K562 (cell line): Measurements from ENCODE around the gene NAIF1. TPM values are rescaled to one million over a fixed set of nuclear protein-coding genes. Genes with fewer than 3 reads are reported as not detected.

Experiments
- ARID3B ChIP-seq: fragments of 250-450 bp; sonication (Bioruptor Pico); IDR thresholded peaks from 2 replicates; pipeline ENCODE4 v1.4.0; 2020; ENCODE audit warnings: borderline replicate concordance
- CHD2 ChIP-seq: IDR thresholded peaks from 2 replicates; pipeline ENCODE4 v1.6.1; 2011; ENCODE audit warnings: low read depth, low read length
- FIP1L1 ChIP-seq: fragments of 200-400 bp; formaldehyde crosslinking; IDR thresholded peaks from 2 replicates; pipeline ENCODE4 v1.6.1; 2018; ENCODE audit warnings: mild to moderate bottlenecking, low read depth, low read length; ENCODE audit not compliant: poor library complexity, severe bottlenecking
- KAT7 ChIP-seq: sonication (generic); formaldehyde crosslinking; IDR thresholded peaks from 2 replicates; pipeline ENCODE4 v1.8.0; 2022; ENCODE audit warnings: missing genetic modification reagents, mild to moderate bottlenecking, borderline replicate concordance
- KDM4B ChIP-seq, 2 experiments: fragments of 450-650 bp in 1 of 2; sonication (generic) in 1 of 2; IDR thresholded peaks; 2 replicates each; pipeline ENCODE4 v1.6.1; 2016 to 2017; ENCODE audit warnings: borderline replicate concordance in 2 of 2, antibody characterized with exemption in 1 of 2, low read depth in 1 of 2, mild to moderate bottlenecking in 1 of 2
- L3MBTL2 ChIP-seq: fragments of 450-650 bp; IDR thresholded peaks from 2 replicates; pipeline ENCODE4 v1.6.1; 2016; ENCODE audit warnings: mild to moderate bottlenecking, moderate library complexity
- PTBP1 ChIP-seq: fragments of 200-400 bp; formaldehyde crosslinking; IDR thresholded peaks from 2 replicates; pipeline ENCODE4 v1.6.1; 2017; ENCODE audit warnings: low read depth, low read length
- RREB1 ChIP-seq: fragments of 250-450 bp; sonication (Bioruptor Pico); IDR thresholded peaks from 2 replicates; pipeline ENCODE4 v1.4.0; 2020
- SMAD1 ChIP-seq: fragments of 150-350 bp; IDR thresholded peaks from 2 replicates; pipeline ENCODE4 v1.6.1; 2014; ENCODE audit warnings: low read length, low read depth; ENCODE audit not compliant: partially characterized antibody
- TARDBP ChIP-seq: fragments of 450-650 bp; IDR thresholded peaks from 2 replicates; pipeline ENCODE4 v1.6.1; 2016
- ZBTB33 ChIP-seq: sonication (generic); formaldehyde crosslinking; IDR thresholded peaks from 2 replicates; pipeline ENCODE4 v1.8.1; 2023; ENCODE audit warnings: mild to moderate bottlenecking, missing genetic modification reagents
- ZNF134 ChIP-seq: fragments of 250-450 bp; sonication (Bioruptor Pico); conservative IDR thresholded peaks from 2 replicates; pipeline ENCODE4 v1.4.0; 2020
- ZNF311 ChIP-seq: fragments of 250-450 bp; sonication (Bioruptor Pico); IDR thresholded peaks from 2 replicates; pipeline ENCODE4 v1.4.0; 2020; ENCODE audit warnings: mild to moderate bottlenecking, moderate library complexity
- ZNF408 ChIP-seq: fragments of 250-450 bp; sonication (Bioruptor Pico); IDR thresholded peaks from 2 replicates; pipeline ENCODE4 v1.4.0; 2020; ENCODE audit warnings: low read depth, mild to moderate bottlenecking, moderate library complexity
- ZNF436 ChIP-seq: fragments of 250-450, 450-650 bp; sonication (Bioruptor Pico); formaldehyde crosslinking; IDR thresholded peaks from 2 replicates; pipeline ENCODE4 v1.7.0; 2020; ENCODE audit warnings: mild to moderate bottlenecking
- polyA plus RNA-seq, 8 experiments: library from polyadenylated mRNA; depleted of rRNA in 4 of 8; stranded (reverse) in 5 of 8; unstranded in 3 of 8; fragments of >200 nt; fragmentation: Nextera tagmentation in 2 of 8; fragmentation: Illumina TruSeq in 1 of 8; extraction: Ambion mirVana in 2 of 8; extraction: Trizol in 1 of 8; gene quantifications; 2 replicates each; pipeline versions ENCODE4 v1.2.1 to v1.2.3, GENCODE V29; 2011 to 2014; ENCODE audit warnings: inconsistent platforms in 1 of 8, missing spikeins in 1 of 8
- total RNA-seq, 7 experiments: library from RNA; depleted of rRNA in 6 of 7; stranded (reverse); fragments of >200 nt in 6 of 7; fragmentation: Illumina TruSeq in 2 of 7; extraction: Trizol in 2 of 7; gene quantifications; 2 replicates each; pipeline versions ENCODE4 v1.2.1 to v1.2.3, GENCODE V29; 2011 to 2021; ENCODE audit warnings: low replicate concordance in 1 of 7
- TF ChIP-seq, protein P1 (sequence below): IDR thresholded peaks from 3 replicates; pipeline ENCODE4 v1.6.1; 2011; ENCODE audit warnings: borderline replicate concordance, mild to moderate bottlenecking; ENCODE audit not compliant: insufficient read length, insufficient read depth

Gene NAIF1
- total and polyA plus RNA-seq, 9 of the 15 experiments (the other 6 are each of a cell fraction or from before 2014, with no cell fraction given): 4.8 to 26.6 (median 17.2) TPM

GRCh38 chr9:128067645-128068385 lies 695 bp upstream of the NAIF1 start, which contains the start of gene SLC25A25 (continued):
- TF ChIP-seq, protein P1, sequence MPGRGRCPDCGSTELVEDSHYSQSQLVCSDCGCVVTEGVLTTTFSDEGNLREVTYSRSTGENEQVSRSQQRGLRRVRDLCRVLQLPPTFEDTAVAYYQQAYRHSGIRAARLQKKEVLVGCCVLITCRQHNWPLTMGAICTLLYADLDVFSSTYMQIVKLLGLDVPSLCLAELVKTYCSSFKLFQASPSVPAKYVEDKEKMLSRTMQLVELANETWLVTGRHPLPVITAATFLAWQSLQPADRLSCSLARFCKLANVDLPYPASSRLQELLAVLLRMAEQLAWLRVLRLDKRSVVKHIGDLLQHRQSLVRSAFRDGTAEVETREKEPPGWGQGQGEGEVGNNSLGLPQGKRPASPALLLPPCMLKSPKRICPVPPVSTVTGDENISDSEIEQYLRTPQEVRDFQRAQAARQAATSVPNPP: no peak
- TF ChIP-seq CHD2: no peak
- no peak for TF ChIP-seq ARID3B (CRISPR knock-in tag)
- TF ChIP-seq L3MBTL2: 0 out of 2 replicates have a peak, but pooled peaks have one; percentile 21
- TF ChIP-seq PTBP1: no peak
- no peak for TF ChIP-seq ZNF134
- no peak for TF ChIP-seq KDM4B (IDR thresholded peaks at IDR 0.05; ENCODE audit: borderline replicate concordance in 2 of 2, low read depth in 1 of 2)
- no peak for TF ChIP-seq ZNF408 (CRISPR knock-in tag)
- no peak for TF ChIP-seq ZNF436 (CRISPR knock-in tag)
- no peak for TF ChIP-seq RREB1 (CRISPR knock-in tag)
- no peak for TF ChIP-seq ZNF311
- TF ChIP-seq FIP1L1: no peak
- no peak for TF ChIP-seq KAT7
- 0 out of 2 replicates have a peak, but pooled peaks have one; percentile 18 for TF ChIP-seq TARDBP
- TF ChIP-seq ZBTB33 (CRISPR knock-in tag): no peak
- no peak for TF ChIP-seq SMAD1
